Measurements from ENCODE around the gene LHX2.

GRCh38 chr9:124046189-124046588, 34.6 kb downstream of the LHX2 start:
- TF ChIP-seq CTCF (conservative IDR thresholded peaks at IDR 0.05; ENCODE audit: low read length) = no peak
- TF ChIP-seq EZH2phosphoT487 (IDR thresholded peaks at IDR 0.05; ENCODE audit: borderline replicate concordance, low read depth, low read length) = no peak
